ENCODE measurements around the gene PLPP4. TPM values are rescaled to one million over a fixed set of nuclear protein-coding genes. Genes with fewer than 3 reads are reported as not detected.
A peak's percentile ranks its signal among the peaks of the same experiment; 100 is the strongest.

Gene PLPP4
- total RNA-seq, 1 experiment from 2014 or later: not detected

DNA sequence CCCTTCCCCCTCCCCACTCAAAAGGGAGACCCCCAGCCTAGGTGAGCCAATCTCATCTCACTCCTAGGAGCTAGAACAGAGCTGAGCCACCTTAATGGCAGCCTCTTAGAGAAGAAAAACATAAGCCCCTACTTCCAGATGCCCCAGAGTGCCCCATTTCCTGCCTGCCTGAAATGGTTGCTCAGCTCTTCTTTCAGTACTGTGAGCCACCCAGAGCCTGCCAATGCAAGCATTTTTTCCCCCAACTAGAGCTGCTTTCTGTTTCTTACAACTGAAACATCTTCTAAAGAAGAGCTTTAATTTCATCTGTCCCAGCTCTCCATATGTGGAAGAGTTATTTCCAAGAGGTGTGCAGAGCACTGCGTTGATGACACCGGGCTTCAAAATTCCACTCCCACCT, 136.7 kb downstream of the PLPP4 start:
- Mint-ChIP-seq H3K27ac (no peak overlapping the region), H3K36me3 (ENCODE audit: insufficient read depth in 1 of 3, low read depth in 3 of 3) (no peaks in the 10 kb centered on the region; a peak in 1 of 7 replicates), H3K4me1 (peaks cover 17 to 23% of the 10 kb centered on the region in 2 experiments), H3K9me3 (peaks cover 0 to 3% of the 10 kb centered on the region in 2 experiments; a peak in 1 of 5 replicates), H3K4me3 (no peak overlapping the region), H3K27me3 (ENCODE audit: low read depth) (peaks cover 5% of the 10 kb centered on the region)
- no peak overlapping the region for H3K18ac ChIP-seq (ENCODE audit: insufficient read length, low read depth, low read length)
- H2AK5ac ChIP-seq (ENCODE audit: insufficient read length, low read length): no peak overlapping the region
- H3T11ph ChIP-seq (ENCODE audit: low read length): no peak overlapping the region
- WGBS (ENCODE audit: extremely low coverage, insufficient read length, low lambda C conversion rate): no CpG with 5 or more reads among the region's 2 CpGs
- no peak overlapping the region for H4K5ac ChIP-seq (ENCODE audit: insufficient read length, low read depth, low read length)
- H3K14ac ChIP-seq (ENCODE audit: insufficient read depth, low read length): no peak overlapping the region
- H3K56ac ChIP-seq (ENCODE audit: insufficient read length, low read depth, low read length): no peak overlapping the region
- H3K4me1 ChIP-seq (ENCODE audit: insufficient read depth, low read length): no peaks in the 10 kb centered on the region
- H3K4ac ChIP-seq (ENCODE audit: low read depth, low read length): no peak overlapping the region
- no peaks in the 10 kb centered on the region for H3K23me2 ChIP-seq (ENCODE audit: insufficient read length, low read depth, low read length, poor library complexity, severe bottlenecking)
- no peak overlapping the region for H2BK20ac ChIP-seq (ENCODE audit: low read depth, low read length, poor library complexity, severe bottlenecking)
- no peaks in the 10 kb centered on the region for H3K9me3 ChIP-seq (ENCODE audit: control insufficient read depth, low read depth, low read length)
- H3K27me3 ChIP-seq (ENCODE audit: insufficient read depth, low read length): no peaks in the 10 kb centered on the region
- no peak overlapping the region for H2BK5ac ChIP-seq (ENCODE audit: insufficient read length, low read length)
- H3K79me1 ChIP-seq (ENCODE audit: insufficient read depth, low read depth, low read length, poor library complexity, severe bottlenecking): no peaks in the 10 kb centered on the region
- no peak overlapping the region for H3K4me2 ChIP-seq (ENCODE audit: insufficient read depth, insufficient read length, low read length)
- DNase-seq: peak; percentile 11
- H4K20me1 ChIP-seq (ENCODE audit: control insufficient read depth, insufficient read depth, insufficient read length): no peaks in the 10 kb centered on the region
- no peak overlapping the region for H4K91ac ChIP-seq (ENCODE audit: insufficient read length, low read depth, low read length)
- no peak overlapping the region for H3K23ac ChIP-seq (ENCODE audit: insufficient read length, low read depth, low read length)
- H2BK120ac ChIP-seq (ENCODE audit: low read depth, low read length, poor library complexity, severe bottlenecking): no peak overlapping the region
- H4K8ac ChIP-seq (replicated peaks; ENCODE audit: insufficient read length, low read depth, low read length): no peak overlapping the region
- H2BK12ac ChIP-seq (ENCODE audit: insufficient read length, low read depth, low read length): no peak overlapping the region
- no peak overlapping the region for H3K9ac ChIP-seq (ENCODE audit: extremely low read depth, insufficient read length, low read length)
- TF ChIP-seq, protein P1, sequence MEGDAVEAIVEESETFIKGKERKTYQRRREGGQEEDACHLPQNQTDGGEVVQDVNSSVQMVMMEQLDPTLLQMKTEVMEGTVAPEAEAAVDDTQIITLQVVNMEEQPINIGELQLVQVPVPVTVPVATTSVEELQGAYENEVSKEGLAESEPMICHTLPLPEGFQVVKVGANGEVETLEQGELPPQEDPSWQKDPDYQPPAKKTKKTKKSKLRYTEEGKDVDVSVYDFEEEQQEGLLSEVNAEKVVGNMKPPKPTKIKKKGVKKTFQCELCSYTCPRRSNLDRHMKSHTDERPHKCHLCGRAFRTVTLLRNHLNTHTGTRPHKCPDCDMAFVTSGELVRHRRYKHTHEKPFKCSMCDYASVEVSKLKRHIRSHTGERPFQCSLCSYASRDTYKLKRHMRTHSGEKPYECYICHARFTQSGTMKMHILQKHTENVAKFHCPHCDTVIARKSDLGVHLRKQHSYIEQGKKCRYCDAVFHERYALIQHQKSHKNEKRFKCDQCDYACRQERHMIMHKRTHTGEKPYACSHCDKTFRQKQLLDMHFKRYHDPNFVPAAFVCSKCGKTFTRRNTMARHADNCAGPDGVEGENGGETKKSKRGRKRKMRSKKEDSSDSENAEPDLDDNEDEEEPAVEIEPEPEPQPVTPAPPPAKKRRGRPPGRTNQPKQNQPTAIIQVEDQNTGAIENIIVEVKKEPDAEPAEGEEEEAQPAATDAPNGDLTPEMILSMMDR (conservative IDR thresholded peaks at IDR 0.05): no peak
- no peak overlapping the region for H2BK15ac ChIP-seq (ENCODE audit: low read depth, low read length)
- H2AFZ ChIP-seq (ENCODE audit: low read length): no peak overlapping the region
- no peaks in the 10 kb centered on the region for H3K79me2 ChIP-seq (ENCODE audit: insufficient read depth, low read length)
- H3K27ac ChIP-seq (ENCODE audit: insufficient read length, low read depth, low read length): no peak overlapping the region

All from H9 (cell line).